ENCODE results near the gene DPP6. TPM values are rescaled to one million over a fixed set of nuclear protein-coding genes. Genes with fewer than 3 reads are reported as not detected.

DPP6 gene
- total RNA-seq, 1 donor from 2014 or later = not detected

GRCh38 chr7:154767142-154767541 lies 714.9 kb downstream of the DPP6 start:
- DNase-seq (ENCODE audit: low read depth in 2 of 2) = no peak

- no peak for DNase-seq (ENCODE audit: low read depth in 2 of 2)
These were observed 715.7 kb downstream of the DPP6 start for GRCh38 chr7:154767821-154768415.

GRCh38 chr7:154769001-154769400 lies 716.8 kb downstream of the DPP6 start:
- DNase-seq (ENCODE audit: low read depth in 2 of 2) = no peak

- no peak for DNase-seq (ENCODE audit: low read depth in 2 of 2)
These were observed 717.3 kb downstream of the DPP6 start for GRCh38 chr7:154769527-154769926.

GRCh38 chr7:154770361-154770760 lies 718.2 kb downstream of the DPP6 start:
- DNase-seq (ENCODE audit: low read depth in 2 of 2) = no peak

- DNase-seq (ENCODE audit: low read depth in 2 of 2) = no peak
These were observed 718.8 kb downstream of the DPP6 start for GRCh38 chr7:154770962-154771361.

GRCh38 chr7:154774303-154774969 lies 722.2 kb downstream of the DPP6 start:
- no peak for DNase-seq (ENCODE audit: low read depth in 2 of 2)

GRCh38 chr7:154775681-154776080 lies 723.5 kb downstream of the DPP6 start:
- DNase-seq (ENCODE audit: low read depth in 2 of 2) = no peak

GRCh38 chr7:154776350-154776749 lies 724.2 kb downstream of the DPP6 start:
- no peak for DNase-seq (ENCODE audit: low read depth in 2 of 2)

- no peak for DNase-seq (ENCODE audit: low read depth in 2 of 2)
These were observed 724.8 kb downstream of the DPP6 start for GRCh38 chr7:154777023-154777422.

- DNase-seq (ENCODE audit: low read depth in 2 of 2) = no peak
These were observed 725.3 kb downstream of the DPP6 start for GRCh38 chr7:154777489-154777888.

- DNase-seq (ENCODE audit: low read depth in 2 of 2) = no peak
These were observed 725.7 kb downstream of the DPP6 start for GRCh38 chr7:154777908-154778307.

GRCh38 chr7:154781369-154782303 lies 729.4 kb downstream of the DPP6 start:
- DNase-seq (ENCODE audit: low read depth in 2 of 2) = no peak

GRCh38 chr7:154783281-154783909 lies 731.2 kb downstream of the DPP6 start:
- DNase-seq (ENCODE audit: low read depth in 2 of 2) = no peak

GRCh38 chr7:154785898-154786297 lies 733.7 kb downstream of the DPP6 start:
- no peak for DNase-seq (ENCODE audit: low read depth in 2 of 2)

GRCh38 chr7:154789404-154789803 lies 737.2 kb downstream of the DPP6 start:
- no peak for DNase-seq (ENCODE audit: low read depth in 2 of 2)

- DNase-seq (ENCODE audit: low read depth in 2 of 2) = no peak
These were observed 739.4 kb downstream of the DPP6 start for GRCh38 chr7:154791611-154792010.

- DNase-seq (ENCODE audit: low read depth in 2 of 2) = no peak
These were observed 740.3 kb downstream of the DPP6 start for GRCh38 chr7:154792436-154793055.

- no peak for DNase-seq (ENCODE audit: low read depth in 2 of 2)
These were observed 742.1 kb downstream of the DPP6 start for GRCh38 chr7:154794147-154794780.

- no peak for DNase-seq (ENCODE audit: low read depth in 2 of 2)
These were observed 742.8 kb downstream of the DPP6 start for GRCh38 chr7:154795014-154795413.

GRCh38 chr7:154795437-154795836 lies 743.2 kb downstream of the DPP6 start:
- no peak for DNase-seq (ENCODE audit: low read depth in 2 of 2)

Data from lung microvascular endothelial cell (primary cell).